ENCODE measurements around the gene JAKMIP1.

Gene JAKMIP1

GRCh38 chr4:6119507-6120020, 80.8 kb downstream of the JAKMIP1 start:
- DNase-seq (ENCODE audit: low read depth), result no peak

GRCh38 chr4:6118201-6118600, 82.1 kb downstream of the JAKMIP1 start:
- DNase-seq (ENCODE audit: low read depth), result no peak

DNA sequence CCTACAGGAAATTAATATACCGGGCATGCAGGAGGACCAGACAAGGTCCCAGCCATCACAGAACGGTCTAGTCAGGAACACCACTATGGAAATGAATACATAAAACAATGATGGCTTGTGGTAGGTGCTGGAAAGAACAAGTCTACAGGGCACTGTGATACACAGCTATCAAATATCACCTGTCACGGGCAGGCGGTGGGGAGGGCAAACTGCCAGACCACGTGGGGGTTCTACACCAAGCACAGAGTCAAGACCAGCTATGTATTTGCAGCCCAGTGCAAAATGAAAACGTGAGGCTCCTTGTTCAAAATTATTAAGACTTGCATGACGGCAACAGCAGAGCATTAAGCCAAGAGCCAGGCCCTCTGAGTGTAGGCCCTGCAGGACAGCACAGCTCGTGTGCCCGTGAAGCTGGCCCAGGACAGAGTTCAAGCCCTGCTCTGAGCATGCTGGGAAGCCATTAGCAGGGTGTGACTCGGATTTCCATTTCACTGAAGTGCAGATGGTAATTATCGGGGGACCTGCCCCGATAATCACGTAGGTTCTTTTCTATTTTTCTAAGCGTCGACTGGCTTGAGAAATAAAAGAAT, 83.6 kb downstream of the JAKMIP1 start:
- DNase-seq (ENCODE audit: low read depth), result no peak

DNA sequence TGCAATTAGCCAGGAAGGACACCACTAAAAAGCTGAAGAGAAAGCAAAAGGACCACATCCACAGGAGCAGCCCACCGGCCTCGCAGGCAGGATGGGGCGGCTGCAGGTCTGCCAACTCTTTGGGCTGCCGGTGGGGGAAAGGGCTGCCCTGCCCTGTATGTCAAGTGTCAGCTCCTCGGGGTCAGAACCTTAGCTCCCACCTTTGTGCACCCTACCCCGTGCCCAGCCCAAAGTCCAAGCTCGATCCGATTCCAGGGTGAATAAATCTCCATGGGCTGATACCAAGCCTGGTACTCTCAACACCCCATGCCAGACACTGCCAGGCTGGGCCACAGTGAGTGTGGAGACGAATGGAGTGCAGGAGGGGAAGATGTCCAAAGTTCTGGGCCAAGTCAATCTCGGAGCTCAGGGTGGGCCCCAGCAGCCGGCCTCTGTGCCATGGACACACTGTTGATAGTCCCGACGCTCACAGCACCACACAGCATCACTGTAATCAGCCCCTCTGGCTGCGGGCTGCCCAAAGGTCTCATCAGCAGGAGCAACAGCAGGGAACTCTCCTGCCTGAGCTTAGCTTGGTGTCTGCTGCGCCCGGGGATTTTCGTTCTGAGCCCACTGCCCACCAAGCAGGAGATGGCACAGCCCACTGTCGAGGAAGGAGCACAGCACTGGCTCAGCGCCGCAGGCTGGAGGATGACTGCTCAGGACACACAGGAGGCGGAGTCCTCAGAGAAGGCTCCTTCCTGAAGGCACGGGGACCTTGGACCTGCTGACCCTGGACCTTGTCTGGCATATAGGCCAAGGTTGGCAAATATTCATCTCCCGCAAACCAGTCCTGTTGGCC, 84.4 kb downstream of the JAKMIP1 start:
- no peak for DNase-seq (ENCODE audit: low read depth)

DNA sequence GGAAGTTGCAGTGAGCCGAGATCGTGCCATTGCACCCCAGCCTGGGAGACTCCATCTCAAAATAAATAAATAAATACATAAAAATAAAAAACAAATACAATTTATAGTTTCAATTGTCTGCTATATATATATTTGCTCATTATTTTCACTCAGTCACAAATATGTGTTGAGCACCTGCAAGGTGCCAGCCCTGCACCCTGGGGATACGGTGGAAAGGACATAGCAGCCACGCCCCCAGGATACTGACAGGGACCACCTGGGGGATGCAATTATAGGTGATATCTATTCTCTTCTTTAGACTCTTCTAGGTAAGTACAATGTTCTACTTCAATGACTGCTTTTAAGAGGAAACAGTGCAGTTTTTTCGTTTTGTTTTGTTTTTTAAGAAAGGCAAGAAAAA, 85.0 kb downstream of the JAKMIP1 start:
- no peak for DNase-seq (ENCODE audit: low read depth)

DNA sequence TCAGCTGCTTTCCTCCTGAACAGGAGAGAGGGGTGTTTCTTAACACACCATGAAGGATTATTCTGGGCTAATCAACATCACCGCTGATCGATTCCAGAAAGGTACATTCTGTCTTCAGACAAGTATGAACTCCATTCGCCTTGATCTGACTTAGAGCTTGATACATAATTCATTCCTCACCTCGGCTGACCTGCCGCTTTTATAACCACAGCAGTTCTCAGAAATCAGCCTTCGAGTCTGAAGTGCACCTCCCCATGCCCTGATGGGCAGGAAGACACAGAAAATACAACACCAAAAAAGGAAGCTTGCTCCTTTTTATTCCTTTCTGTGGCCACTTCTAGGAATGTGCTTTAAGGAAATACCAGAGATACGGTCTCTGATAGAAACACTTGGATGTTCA, 85.7 kb downstream of the JAKMIP1 start:
- no peak for DNase-seq (ENCODE audit: low read depth)

DNA sequence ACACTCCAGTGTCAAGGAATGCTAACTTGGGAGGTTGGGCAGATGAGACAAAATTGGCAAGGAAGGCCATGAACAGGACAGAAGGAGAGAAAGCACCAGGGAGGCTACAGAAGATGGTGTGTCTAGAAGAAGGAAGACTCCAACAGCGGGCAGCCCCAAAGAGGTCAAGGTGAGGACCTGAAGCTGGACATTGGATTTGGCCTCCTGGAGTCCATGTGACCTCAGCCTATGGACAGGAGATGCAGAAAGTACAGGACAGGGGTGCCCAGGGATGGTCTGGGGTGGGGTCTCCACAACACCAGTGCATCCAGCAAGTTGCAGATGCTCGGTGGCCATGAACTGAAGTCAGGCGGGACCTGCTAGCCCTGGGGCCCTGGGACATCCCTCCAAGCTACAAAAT, 86.2 kb downstream of the JAKMIP1 start:
- DNase-seq (ENCODE audit: low read depth), result no peak

DNA sequence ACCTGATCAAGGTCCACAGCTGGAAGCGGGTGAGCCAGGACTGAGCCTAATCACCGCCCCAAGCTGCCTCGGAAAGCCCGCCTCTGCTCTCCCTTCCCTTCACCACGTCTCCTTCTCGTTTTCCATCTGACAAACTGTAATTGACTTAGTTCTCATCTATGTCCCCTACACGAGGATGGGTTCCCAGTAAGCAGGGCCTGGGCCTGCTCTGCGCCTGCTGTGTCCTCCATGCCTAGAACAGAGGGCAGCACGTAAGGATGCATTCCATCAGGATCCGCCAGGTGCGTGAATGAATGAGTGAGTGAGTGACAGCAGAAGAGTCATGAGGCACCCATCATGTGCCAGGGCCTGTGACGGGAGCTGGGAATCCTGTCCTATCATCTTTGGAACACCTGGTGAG, 86.7 kb downstream of the JAKMIP1 start:
- DNase-seq (ENCODE audit: low read depth), result no peak

DNA sequence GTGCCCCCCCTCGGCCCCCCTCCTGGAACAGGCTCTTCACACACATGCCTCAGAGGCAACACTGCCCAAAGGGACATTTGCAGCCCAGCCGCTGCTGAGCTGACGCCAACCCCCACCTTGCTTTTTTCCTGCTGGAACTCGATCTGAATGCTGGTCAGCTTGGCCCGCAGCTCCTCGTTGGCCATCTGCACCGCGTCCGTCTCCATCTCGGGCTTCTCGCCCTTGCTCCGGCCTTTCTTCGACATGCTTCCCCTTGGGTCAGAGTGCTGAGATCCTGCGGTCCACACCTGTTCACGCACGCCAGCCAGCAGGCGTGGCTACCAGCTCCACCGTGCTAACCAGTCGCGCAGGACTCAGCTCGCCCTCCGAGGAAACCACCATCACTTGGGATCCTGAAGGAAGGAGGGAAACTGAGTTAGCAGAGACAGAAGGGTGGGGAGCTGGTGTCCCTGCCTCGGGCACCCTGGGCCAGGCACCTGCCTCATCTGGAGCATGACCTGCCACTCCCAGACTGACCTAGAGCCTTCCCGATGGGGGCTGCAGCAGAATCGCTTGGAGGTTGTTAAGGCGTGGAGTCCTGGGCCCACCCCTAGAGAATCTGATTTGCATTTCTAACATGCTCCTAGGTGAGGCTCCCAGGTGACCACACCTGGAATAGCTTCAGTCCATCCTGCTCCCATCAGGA, 87.6 kb downstream of the JAKMIP1 start:
- no peak for DNase-seq (ENCODE audit: low read depth)

DNA sequence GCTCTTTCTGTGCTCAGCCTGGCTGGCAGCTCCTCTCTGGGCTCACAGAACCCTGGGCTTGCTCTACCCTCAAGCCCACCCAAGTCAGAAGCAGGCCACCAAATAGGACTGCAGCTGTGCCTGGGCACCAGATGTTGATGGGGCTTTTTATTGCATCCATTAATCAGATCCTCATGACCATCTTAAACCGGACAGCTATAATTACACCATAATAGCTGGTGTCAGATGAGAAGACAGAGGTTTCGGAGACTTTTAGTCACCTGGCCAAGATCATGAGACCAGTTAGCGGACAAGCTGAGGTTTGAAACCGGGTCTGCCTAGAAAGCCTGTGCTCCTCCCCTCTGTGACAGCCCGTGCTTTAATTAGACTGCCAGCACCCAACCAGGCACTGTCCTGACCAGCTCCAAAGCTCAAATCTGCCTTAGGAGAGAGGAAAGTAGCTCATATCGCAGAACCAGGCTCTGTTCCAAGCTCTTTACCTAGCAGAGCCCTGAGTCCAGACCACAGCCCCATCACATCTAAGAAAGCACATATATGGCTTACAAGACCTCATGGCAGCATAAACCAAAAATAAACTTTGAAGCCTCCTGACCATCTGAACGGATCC, 88.9 kb downstream of the JAKMIP1 start:
- no peak for DNase-seq (ENCODE audit: low read depth)

DNA sequence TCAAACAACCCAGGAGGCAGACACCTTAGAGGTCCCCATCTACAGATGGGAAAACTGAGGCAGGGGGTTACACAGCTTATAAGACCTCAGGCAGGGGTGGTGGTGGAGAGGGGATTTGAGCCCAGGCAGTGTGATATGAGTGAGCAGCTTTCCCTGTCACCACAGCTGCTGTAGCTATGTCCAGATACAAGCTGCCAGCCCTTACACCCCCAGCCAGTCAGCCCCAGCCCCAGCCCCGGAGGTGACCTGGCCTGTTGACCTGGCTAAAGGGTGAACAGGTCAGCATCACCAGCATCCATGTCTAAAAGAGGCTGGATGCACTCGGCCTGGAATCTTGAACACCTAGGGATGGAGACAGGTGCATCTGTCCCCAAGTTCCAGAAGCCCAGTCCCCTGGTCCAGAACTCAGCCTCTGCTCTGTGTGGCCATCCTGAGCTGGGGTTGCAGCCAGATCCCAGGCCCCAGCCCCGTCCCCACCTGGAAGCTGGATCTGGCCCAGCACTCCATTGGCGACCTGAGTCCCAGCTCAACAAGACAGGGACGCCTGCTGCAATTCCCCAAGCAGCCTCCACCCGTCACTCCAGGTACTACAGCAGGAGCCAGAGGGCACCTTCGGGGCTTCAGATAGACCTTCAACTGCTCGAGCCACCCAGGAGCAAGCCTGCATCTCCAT, 89.5 kb downstream of the JAKMIP1 start:
- DNase-seq (ENCODE audit: low read depth), result no peak

GRCh38 chr4:6109842-6110560, 90.3 kb downstream of the JAKMIP1 start:
- no peak for DNase-seq (ENCODE audit: low read depth)

GRCh38 chr4:6107886-6108285, 92.5 kb downstream of the JAKMIP1 start:
- no peak for DNase-seq (ENCODE audit: low read depth)

- DNase-seq (ENCODE audit: low read depth), result no peak
These were observed 93.1 kb downstream of the JAKMIP1 start for GRCh38 chr4:6107114-6107791.

DNA sequence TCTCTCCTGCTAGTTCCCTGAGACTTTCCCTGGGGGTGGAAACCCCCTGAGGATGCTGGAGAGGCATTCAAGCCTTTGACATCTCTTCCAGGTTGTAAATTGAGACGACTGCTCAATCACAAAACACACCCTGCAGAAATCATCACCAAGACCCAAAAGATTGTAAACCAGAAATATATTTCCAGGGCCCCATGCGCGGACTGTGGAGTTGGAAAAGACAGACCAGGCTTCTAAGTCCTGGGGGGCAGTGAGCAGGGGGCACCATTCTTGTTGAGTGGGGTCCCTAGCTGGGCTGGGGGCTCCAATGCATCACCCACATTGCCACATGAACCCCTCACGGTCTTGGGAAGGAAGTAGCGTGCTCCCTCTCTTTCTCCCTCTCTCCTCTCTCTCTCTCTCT, 94.2 kb downstream of the JAKMIP1 start:
- no peak for DNase-seq (ENCODE audit: low read depth)

GRCh38 chr4:6105311-6105911, 94.9 kb downstream of the JAKMIP1 start:
- DNase-seq (ENCODE audit: low read depth), result no peak

GRCh38 chr4:6104541-6105130, 95.7 kb downstream of the JAKMIP1 start:
- no peak for DNase-seq (ENCODE audit: low read depth)

GRCh38 chr4:6097581-6097980, 102.8 kb downstream of the JAKMIP1 start:
- no peak for DNase-seq (ENCODE audit: low read depth)

DNA sequence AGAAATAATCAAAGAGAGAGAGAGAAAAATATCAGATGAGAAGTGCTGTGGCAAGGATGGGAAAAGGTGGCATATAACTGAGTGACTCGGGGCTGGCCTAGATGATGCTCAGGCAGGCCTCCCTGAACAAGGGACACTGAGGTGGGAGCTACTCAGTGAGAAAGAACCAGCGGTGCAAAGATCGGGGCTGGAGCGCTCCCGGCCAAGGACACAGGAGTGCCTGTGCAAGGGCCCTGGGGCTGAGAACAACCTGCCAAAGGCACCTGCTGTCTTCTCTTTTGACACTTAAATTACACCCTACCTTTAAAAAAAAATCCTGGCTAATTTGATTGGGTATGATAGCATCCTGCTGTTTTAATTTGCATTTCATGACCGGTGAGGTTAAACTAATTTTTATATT, 104.5 kb downstream of the JAKMIP1 start:
- DNase-seq (ENCODE audit: low read depth), result no peak

All from ELR (cell line).